ENCODE data around the gene SLC7A6.
"Not testable (repeated sequence)": the region's sequence is repeated elsewhere in the genome, so short reads cannot be mapped to it uniquely, and the experiment has no call there.

SLC7A6 gene

GRCh38 chr16:68283801-68284598 is 19.7 kb downstream of the SLC7A6 start:
- no peak for DNase-seq (ENCODE audit: low spot score)

- DNase-seq (ENCODE audit: low spot score) = no peak
Measured at GRCh38 chr16:68284847-68285246, 20.5 kb downstream of the SLC7A6 start.

GRCh38 chr16:68285683-68286082 is 21.4 kb downstream of the SLC7A6 start:
- no peak for DNase-seq (ENCODE audit: low spot score)

DNA sequence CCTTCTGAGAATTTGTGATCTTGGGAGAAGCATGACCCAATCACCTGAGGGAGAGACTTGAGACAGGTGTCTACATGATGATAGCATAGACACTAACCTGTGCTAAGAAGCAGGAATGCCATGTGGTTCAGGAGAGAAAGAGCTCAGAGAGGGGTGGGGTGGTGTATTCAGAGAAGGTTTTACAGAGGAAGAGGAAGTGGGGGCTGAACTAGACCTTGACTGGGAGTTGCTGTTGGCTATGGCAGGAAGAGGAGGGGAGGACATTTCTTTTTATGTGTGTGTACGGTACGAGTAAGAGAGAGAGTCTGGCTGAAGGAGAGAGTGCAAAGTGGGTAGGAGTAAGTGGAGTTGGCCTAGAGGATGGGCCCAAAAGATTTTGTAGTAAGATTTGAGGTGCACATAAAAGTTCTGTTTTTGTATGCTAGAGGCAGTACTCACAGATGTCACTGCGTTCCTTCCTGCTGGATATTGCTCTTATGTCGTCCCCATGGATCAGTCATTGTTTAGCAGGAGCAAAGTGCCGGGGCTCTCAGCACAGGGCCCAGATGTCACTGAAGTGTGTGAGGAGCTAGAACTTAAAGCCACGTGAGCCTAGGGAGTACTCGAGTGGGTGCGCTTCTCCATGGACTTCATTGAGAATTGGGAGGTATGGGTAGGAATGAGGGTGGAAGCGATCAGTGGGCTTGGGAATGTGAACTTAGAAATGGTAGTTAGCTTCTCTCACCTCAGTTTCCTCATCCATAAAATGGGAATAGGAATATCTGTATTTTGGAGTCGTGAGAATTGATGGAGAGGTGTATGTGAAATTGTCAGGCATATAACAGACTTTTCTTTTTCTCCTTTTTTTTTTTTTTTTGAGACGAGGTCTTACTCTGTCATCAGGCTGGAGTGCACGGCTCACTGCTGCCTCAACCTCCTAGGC is 22.1 kb downstream of the SLC7A6 start:
- no peak for DNase-seq (ENCODE audit: low spot score)

- DNase-seq (ENCODE audit: low spot score) = no peak
Measured at GRCh38 chr16:68287276-68288251, 23.2 kb downstream of the SLC7A6 start.

- DNase-seq (ENCODE audit: low spot score) = no peak
Measured at GRCh38 chr16:68288252-68288650, 23.9 kb downstream of the SLC7A6 start.

DNA sequence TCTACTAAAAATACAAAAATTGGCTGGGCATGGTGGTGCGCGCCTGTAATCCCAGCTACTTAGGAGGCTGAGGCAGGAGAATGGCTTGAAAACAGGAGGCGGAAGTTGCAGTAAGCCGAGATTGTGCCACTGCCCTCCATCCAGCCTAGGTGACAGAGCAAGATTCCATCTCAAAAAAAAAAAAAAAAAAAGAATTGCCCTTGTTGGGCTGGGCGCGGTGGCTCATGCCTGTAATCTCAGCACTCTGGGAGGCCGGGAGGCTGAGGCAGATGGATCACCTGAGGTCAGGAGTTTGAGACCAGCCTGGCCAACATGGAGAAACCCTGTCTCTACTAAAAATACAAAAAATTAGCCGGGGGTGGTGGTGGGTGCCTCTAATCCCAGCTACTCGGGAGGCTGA is 24.5 kb downstream of the SLC7A6 start:
- not testable (repeated sequence) for DNase-seq (ENCODE audit: low spot score)

DNA sequence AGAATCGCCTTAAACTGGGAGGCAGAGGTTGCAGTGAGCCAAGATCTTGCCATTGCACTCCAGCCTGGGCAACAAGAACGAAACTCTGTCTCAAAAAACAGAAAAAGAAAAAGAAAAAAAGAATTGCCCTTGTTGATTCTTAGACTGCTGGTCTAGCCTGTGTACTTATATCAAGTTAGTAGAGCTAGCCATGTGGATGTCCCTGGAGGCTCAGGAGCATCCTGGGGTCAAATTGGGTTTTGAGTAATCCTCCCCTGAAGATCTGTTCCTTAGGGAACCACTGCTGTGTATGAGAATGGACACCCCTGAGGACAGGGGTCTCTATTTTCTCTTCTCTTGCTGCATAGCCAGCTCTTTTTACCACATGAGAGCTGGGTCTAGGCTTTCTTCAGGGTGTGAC is 24.9 kb downstream of the SLC7A6 start:
- no peak for DNase-seq (ENCODE audit: low spot score)

GRCh38 chr16:68289621-68290329 is 25.4 kb downstream of the SLC7A6 start:
- DNase-seq (ENCODE audit: low spot score) = no peak

- DNase-seq (ENCODE audit: low spot score) = no peak
Measured at GRCh38 chr16:68290450-68290849, 26.1 kb downstream of the SLC7A6 start.

- no peak for DNase-seq (ENCODE audit: low spot score)
Measured at GRCh38 chr16:68291227-68291626, 26.9 kb downstream of the SLC7A6 start.

DNA sequence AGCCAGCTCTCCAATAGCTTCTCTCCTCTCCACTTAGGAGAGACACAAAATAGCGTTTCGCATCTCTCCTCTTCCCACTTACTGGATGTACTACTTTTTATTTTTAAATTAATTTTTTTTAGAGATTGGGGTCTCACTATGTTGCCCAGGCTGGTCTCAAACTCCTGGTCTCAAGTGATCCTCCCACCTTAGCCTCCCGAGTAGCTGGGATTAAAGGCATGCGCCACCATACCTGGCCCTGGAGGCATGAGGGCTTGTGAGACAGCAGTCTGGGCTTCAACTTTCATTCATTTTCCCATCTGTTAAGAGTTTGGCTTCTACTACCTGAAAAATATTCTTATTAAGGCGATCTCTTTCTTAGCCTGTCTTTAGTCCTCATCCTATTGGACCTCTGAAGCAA is 28.1 kb downstream of the SLC7A6 start:
- DNase-seq (ENCODE audit: low spot score) = no peak

DNA sequence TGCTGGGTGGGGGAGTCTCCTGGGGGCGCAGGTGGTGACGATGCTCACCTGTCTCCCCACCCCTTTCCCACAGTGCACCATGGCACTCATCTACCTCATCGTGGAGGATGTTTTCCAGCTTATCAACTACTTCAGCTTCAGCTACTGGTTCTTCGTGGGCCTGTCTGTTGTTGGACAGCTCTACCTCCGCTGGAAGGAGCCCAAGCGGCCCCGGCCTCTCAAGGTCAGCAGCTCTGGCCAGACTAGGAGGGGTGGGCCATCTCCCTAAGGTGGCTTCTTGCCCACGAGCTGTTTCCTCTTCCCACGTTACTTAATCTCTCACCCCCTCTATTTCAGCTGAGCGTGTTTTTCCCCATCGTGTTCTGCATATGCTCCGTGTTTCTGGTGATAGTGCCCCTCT is 32.0 kb downstream of the SLC7A6 start:
- DNase-seq (ENCODE audit: low spot score) = no peak

GRCh38 chr16:68296693-68297092 is 32.4 kb downstream of the SLC7A6 start:
- DNase-seq (ENCODE audit: low spot score) = no peak

- peak; percentile 19 for DNase-seq (ENCODE audit: low spot score)
Measured at GRCh38 chr16:68297908-68298307, 33.6 kb downstream of the SLC7A6 start.

DNA sequence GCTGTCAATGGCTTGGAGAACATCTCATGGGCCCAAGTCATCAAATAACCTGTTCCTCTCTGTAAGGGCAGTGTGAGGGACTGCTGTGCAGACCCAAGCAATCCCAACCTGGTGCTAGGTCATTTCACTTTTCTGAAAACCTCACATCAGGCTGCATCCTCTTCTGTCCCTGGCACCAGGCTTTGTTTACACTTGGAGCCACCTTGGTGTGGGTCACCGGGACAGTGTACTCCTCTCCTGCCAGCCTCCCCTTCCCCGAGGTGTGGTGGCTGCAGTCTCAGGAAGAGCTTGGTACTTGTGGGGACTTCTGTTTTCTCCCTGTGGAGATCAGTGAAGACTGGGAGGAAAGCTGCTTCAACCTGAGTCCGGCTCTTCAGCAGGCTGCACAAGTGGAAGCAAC is 34.0 kb downstream of the SLC7A6 start:
- no peak for DNase-seq (ENCODE audit: low spot score)

GRCh38 chr16:68298907-68299561 is 34.7 kb downstream of the SLC7A6 start:
- DNase-seq (ENCODE audit: low spot score) = peak; percentile 86

DNA sequence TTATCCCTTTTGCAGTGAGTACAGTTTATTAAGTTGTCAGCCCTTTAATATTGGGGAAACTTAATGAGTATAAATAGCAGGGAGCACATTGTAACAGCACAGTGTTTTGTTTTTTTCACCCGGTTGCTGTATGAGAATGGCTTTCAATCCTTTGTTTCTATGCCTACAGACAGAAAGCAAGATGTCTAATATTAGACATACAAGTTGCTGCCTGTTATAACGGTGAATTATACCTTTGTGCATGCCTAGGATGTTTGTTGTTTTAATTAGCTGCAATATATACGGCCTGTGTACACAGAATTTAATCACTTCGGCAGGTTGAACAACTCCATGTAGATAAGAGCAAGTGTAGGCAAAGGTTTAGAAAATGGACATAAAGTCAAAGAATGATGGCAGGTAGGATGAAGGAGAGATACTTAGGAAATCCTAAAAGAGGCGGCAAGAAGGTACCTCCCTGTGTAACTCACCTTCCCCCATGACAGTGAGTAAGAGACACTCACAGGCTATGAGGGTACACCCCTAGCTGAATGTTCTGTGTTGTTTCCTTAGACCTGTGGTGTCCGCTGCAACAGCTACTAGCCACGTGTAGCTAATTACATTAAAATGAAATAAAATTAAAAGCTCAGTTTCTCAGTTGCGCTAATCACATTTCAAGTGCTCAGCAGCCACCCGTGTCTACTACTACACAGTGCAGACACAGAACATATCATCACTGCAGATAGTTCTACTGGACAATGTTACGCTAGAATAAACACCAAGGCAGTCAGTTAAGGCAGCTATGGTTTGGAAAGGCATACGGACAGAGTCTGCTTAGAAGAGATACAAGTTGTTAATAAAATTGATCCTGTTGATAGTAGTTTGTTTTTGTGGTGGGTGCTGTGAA is 35.5 kb downstream of the SLC7A6 start:
- no peak for DNase-seq (ENCODE audit: low spot score)

DNA sequence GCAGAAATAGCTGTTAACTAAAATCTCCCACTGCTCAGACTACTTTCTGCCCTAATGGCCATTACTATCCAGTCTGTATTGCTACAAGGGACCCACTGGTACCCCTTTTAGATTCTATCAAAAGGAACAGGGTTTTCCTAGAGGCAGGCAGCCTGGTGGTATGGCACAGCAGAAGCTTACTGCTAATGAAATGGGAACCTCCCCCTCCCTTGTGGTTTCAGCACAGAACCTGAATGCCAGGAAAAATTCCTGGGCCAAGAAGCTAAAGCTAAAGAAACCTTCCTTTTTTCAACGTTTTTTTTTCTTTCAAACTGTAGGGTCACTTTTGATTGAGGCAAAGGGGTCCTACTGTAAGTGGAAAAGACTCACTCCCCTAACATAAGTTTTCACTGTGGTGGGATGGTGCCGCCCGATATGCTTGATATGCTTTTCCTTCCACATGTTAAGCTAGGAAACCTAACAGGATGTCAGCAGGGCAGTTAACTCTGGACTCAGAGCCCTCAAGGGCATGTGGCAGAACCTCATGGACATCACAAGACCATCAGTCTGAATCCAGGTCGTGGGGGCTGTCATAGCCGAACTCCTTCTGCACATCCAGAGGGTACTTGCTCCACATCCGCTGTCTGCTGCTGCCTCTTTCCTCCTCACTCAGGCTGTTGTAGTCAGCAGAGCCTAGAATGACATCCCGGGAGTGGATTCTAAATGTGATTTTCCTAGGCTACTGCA is 36.6 kb downstream of the SLC7A6 start:
- DNase-seq (ENCODE audit: low spot score) = no peak
